Testis (tissue), 2 donors: ENCODE data around the gene SPATS2L.

Experiments
- POLR2A ChIP-seq: fragments of 450-650 bp; IDR thresholded peaks from one replicate; pipeline ENCODE4 v1.6.1; 2017; ENCODE audit warnings: antibody characterized with exemption, mild to moderate bottlenecking, moderate library complexity
- TF ChIP-seq, protein P1 (sequence below), 3 experiments: fragments of 450-650 bp in 2 of 3; fragments of 200-600 bp in 1 of 3; sonication (generic) in 1 of 3; IDR thresholded peaks; one replicate each; pipeline ENCODE4 v1.5.1; 2016 to 2019; ENCODE audit warnings: antibody characterized with exemption in 3 of 3, mild to moderate bottlenecking in 2 of 3, moderate library complexity in 1 of 3

DNA sequence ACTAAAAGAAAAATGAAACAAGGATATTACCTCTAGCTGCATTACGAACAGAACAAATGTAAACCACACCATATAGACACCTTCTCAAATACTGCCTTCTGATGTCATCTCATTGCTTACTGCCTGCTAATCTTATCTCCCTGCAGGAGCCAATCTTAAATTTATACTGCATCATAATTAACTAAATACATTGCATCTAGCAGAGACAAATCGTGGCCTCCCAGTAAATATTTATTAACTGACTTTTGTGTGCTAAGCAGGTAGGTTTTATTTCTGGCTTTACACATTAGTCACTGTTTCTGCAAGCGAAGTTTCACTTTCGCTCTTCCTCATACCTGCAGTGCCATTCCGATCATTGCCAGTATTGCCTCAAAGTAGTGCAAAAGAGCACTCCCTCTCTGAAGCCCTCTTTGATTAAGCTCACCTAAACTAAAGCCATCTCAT, 67.5 kb downstream of the SPATS2L start:
- TF ChIP-seq, protein P1, sequence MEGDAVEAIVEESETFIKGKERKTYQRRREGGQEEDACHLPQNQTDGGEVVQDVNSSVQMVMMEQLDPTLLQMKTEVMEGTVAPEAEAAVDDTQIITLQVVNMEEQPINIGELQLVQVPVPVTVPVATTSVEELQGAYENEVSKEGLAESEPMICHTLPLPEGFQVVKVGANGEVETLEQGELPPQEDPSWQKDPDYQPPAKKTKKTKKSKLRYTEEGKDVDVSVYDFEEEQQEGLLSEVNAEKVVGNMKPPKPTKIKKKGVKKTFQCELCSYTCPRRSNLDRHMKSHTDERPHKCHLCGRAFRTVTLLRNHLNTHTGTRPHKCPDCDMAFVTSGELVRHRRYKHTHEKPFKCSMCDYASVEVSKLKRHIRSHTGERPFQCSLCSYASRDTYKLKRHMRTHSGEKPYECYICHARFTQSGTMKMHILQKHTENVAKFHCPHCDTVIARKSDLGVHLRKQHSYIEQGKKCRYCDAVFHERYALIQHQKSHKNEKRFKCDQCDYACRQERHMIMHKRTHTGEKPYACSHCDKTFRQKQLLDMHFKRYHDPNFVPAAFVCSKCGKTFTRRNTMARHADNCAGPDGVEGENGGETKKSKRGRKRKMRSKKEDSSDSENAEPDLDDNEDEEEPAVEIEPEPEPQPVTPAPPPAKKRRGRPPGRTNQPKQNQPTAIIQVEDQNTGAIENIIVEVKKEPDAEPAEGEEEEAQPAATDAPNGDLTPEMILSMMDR (IDR thresholded peaks at IDR 0.05) = no peak
- TF ChIP-seq POLR2A = no peak
